HepG2 (cell line): ENCODE results near the gene SPTBN4. TPM values are rescaled to one million over a fixed set of nuclear protein-coding genes. Genes with fewer than 3 reads are reported as not detected.

Experiments
- ATAC-seq: fragments of 200-7000 bp; cut with Tn5 transposase; 3 replicates; pipeline ENCODE4 v1.9.1; 2020; ENCODE audit warnings: mild to moderate bottlenecking, moderate library complexity
- BruUV-seq: library from RNA; stranded (reverse); fragments of 400-500 nt; replicated peaks from 2 replicates; lab custom pipeline; 2021; lab: Mats Ljungman, UMichigan
- CTCF ChIA-PET: fragments of 300-600 bp; formaldehyde crosslinking; extraction: SDS; loops from one replicate; lab custom pipeline; 2021; ENCODE audit warnings: low total read pairs, inconsistent platforms, low intra/inter-chr PET ratio; lab: Yijun Ruan, JAX
- POLR2A ChIA-PET: fragments of 350-600 bp; sonication (Branson Sonifier 250); formaldehyde crosslinking; loops from one replicate; lab custom pipeline; 2020; ENCODE audit warnings: antibody characterized with exemption, inconsistent platforms; lab: Yijun Ruan, JAX
- DNase-seq: peaks from one replicate; pipeline ENCODE4 v3.0.0-alpha.2; 2015; ENCODE audit warnings: low spot score
- FAIRE-seq: peaks from 3 replicates; lab custom pipeline; 2011; peaks lifted over from hg19 to GRCh38; lab: Jason Lieb, UNC
- H2AFZ ChIP-seq: one replicate; pipeline ENCODE4 v1.6.1; 2011; ENCODE audit warnings: low read length, inconsistent platforms
- H3K27ac ChIP-seq: fragments of 300-600 bp; 3 replicates; pipeline ENCODE4 v1.8.0; 2011; ENCODE audit warnings: mixed run types, mild to moderate bottlenecking, mixed read lengths, low read length, inconsistent platforms; ENCODE audit not compliant: insufficient read depth; ENCODE audit errors: extremely low read length
- H3K27me3 ChIP-seq, 2 experiments: fragments of 200-600 bp in 1 of 2; 2 replicates in 1 of 2; 3 replicates in 1 of 2; pipeline versions ENCODE4 v1.6.0 to v1.8.0; 2011; ENCODE audit warnings: low read length in 2 of 2, mild to moderate bottlenecking in 2 of 2, moderate library complexity in 2 of 2, inconsistent platforms in 1 of 2; ENCODE audit not compliant: insufficient read depth in 2 of 2, control insufficient read depth in 1 of 2
- H3K36me3 ChIP-seq, 2 experiments: fragments of 200-600 bp in 1 of 2; replicated peaks in 1 of 2; 2 replicates in 1 of 2; 3 replicates in 1 of 2; pipeline versions ENCODE4 v1.5.1 to v1.8.0; 2011; ENCODE audit warnings: low read length in 2 of 2, inconsistent platforms in 1 of 2; ENCODE audit not compliant: insufficient read depth in 2 of 2, control insufficient read depth in 1 of 2
- H3K4me1 ChIP-seq: 2 replicates; pipeline ENCODE4 v1.5.1; 2012; ENCODE audit warnings: low read length, inconsistent platforms; ENCODE audit not compliant: insufficient read depth
- H3K4me2 ChIP-seq: 2 replicates; pipeline ENCODE4 v1.6.0; 2011; ENCODE audit warnings: low read depth, low read length, inconsistent platforms
- H3K4me3 ChIP-seq, 3 experiments: fragments of 200-600 bp in 1 of 3; sonication (generic), shearing (Covaris generic) in 1 of 3; replicated peaks in 1 of 3; 2 replicates each; pipeline ENCODE4 v1.5.1; 2011 to 2016; ENCODE audit warnings: low read length in 3 of 3, inconsistent platforms in 2 of 3, low read depth in 2 of 3, mild to moderate bottlenecking in 2 of 3, control low read depth in 1 of 3, mixed read lengths in 1 of 3; ENCODE audit not compliant: insufficient read depth in 1 of 3
- H3K79me2 ChIP-seq: one replicate; pipeline ENCODE4 v1.6.1; 2011; ENCODE audit warnings: low read length, inconsistent platforms; ENCODE audit not compliant: insufficient read depth
- H3K9ac ChIP-seq: 2 replicates; pipeline ENCODE4 v1.6.0; 2011; ENCODE audit warnings: mild to moderate bottlenecking, low read depth, low read length, inconsistent platforms; ENCODE audit not compliant: insufficient read depth
- H3K9me3 ChIP-seq: 2 replicates; pipeline ENCODE4 v1.5.1; 2012; ENCODE audit warnings: mild to moderate bottlenecking, low read length
- H4K20me1 ChIP-seq: 2 replicates; pipeline ENCODE4 v1.6.0; 2011; ENCODE audit warnings: inconsistent platforms, mild to moderate bottlenecking, low read length, moderate library complexity; ENCODE audit not compliant: insufficient read depth
- ATF1 ChIP-seq: IDR thresholded peaks from 2 replicates; pipeline ENCODE4 v1.6.1; 2016; ENCODE audit warnings: mild to moderate bottlenecking, control low read depth
- ATF3 ChIP-seq: sonication (generic); formaldehyde crosslinking; IDR thresholded peaks from 2 replicates; pipeline ENCODE4 v1.4.0; 2020; ENCODE audit warnings: missing genetic modification reagents
- HOMEZ ChIP-seq: IDR thresholded peaks from 2 replicates; pipeline ENCODE4 v1.6.1; 2016; ENCODE audit warnings: low read depth
- PHF20 ChIP-seq: sonication (generic); formaldehyde crosslinking; IDR thresholded peaks from 2 replicates; pipeline ENCODE4 v1.5.0; 2020; ENCODE audit warnings: mild to moderate bottlenecking, missing genetic modification reagents
- RARA ChIP-seq: IDR thresholded peaks from 2 replicates; pipeline ENCODE4 v1.6.1; 2016; ENCODE audit warnings: missing genetic modification reagents, missing compliant biosample characterization
- YEATS2 ChIP-seq: sonication (generic); formaldehyde crosslinking; IDR thresholded peaks from 2 replicates; pipeline ENCODE4 v1.4.0; 2020; ENCODE audit warnings: missing genetic modification reagents, borderline replicate concordance
- ZNF234 ChIP-seq: sonication (generic); formaldehyde crosslinking; conservative IDR thresholded peaks from 2 replicates; pipeline ENCODE4 v1.5.1; 2020; ENCODE audit warnings: mild to moderate bottlenecking, missing genetic modification reagents
- ZNF629 ChIP-seq: sonication (generic); formaldehyde crosslinking; conservative IDR thresholded peaks from 2 replicates; pipeline ENCODE4 v1.5.0; 2020; ENCODE audit warnings: missing genetic modification reagents
- ZNF788 ChIP-seq: sonication (generic); formaldehyde crosslinking; IDR thresholded peaks from 2 replicates; pipeline ENCODE4 v1.5.0; 2020; ENCODE audit warnings: mild to moderate bottlenecking, missing genetic modification reagents, borderline replicate concordance
- ZSCAN31 ChIP-seq: sonication (generic); formaldehyde crosslinking; IDR thresholded peaks from 2 replicates; pipeline ENCODE4 v1.5.0; 2020; ENCODE audit warnings: low read depth, mild to moderate bottlenecking, missing genetic modification reagents
- WGBS: methylation state at CpG from one replicate; pipeline ENCODE4 v1.1.6; 2017; ENCODE audit warnings: low lambda C conversion rate; 5-methylcytosine and 5-hydroxymethylcytosine counted together
- in situ Hi-C: cut with HindIII; loops from 2 replicates; pipeline ENCODE4 v1.10.0; 2017; ENCODE audit warnings: low pct_unique_long_range_greater_than_20kb; ENCODE audit not compliant: extremely low pct_ligation_motif_present
- intact Hi-C: fragments of 100-400 bp; cut with micrococcal nuclease; formaldehyde crosslinking; loops from one replicate; pipeline ENCODE4 v1.10.0; 2022; ENCODE audit not compliant: unreplicated experiment
- polyA plus RNA-seq, 8 experiments: library from polyadenylated mRNA; depleted of rRNA in 3 of 8; stranded (reverse) in 7 of 8; unstranded in 1 of 8; fragments of >200 nt; fragmentation: Illumina TruSeq in 4 of 8; extraction: Trizol in 4 of 8; gene quantifications; 2 replicates each; pipeline versions ENCODE4 v1.2.1 to v1.2.3, GENCODE V29; 2011 to 2016; ENCODE audit warnings: low read depth in 4 of 8, missing spikeins in 1 of 8, mixed read lengths in 1 of 8; ENCODE audit not compliant: insufficient read depth in 1 of 8
- total RNA-seq, 5 experiments: library from RNA; depleted of rRNA; stranded (reverse); fragments of >200 nt; fragmentation: Illumina TruSeq; extraction: Trizol; gene quantifications; 2 replicates each; pipeline ENCODE4 v1.2.3, GENCODE V29; 2016; ENCODE audit warnings: low read depth in 1 of 5

The SPTBN4 gene
- total and polyA plus RNA-seq, 2 of the 13 experiments (the other 11 are each of a cell fraction or from before 2014, with no cell fraction given), result 0.11 TPM

- H3K27ac ChIP-seq, result no peak overlapping the region
- H2AFZ ChIP-seq, result no peak overlapping the region
- no peak overlapping the region for H3K9ac ChIP-seq
- H4K20me1 ChIP-seq, result no peaks in the 10 kb centered on the region
- TF ChIP-seq ZNF629 (CRISPR knock-in tag) (peak; percentile 38; the same call in 1 of the 2 replicates), YEATS2 (no peak)
- H3K27me3 ChIP-seq, result peaks cover 1 to 15% of the 10 kb centered on the region in 2 experiments; a peak in 3 of 5 replicates
- no peaks in the 10 kb centered on the region for H3K36me3 ChIP-seq
- peaks cover 8% of the 10 kb centered on the region for H3K4me1 ChIP-seq
- no peak overlapping the region for H3K4me3 ChIP-seq
- FAIRE-seq (no peak), ATAC-seq (no peak), DNase-seq (no peak)
- WGBS, result 73% methylated on average over 3 of the region's 3 CpGs
- intact Hi-C loops (no loop called here), in situ Hi-C loops (no loop called here)
- ChIA-PET CTCF (no interaction called here), POLR2A (no interaction called here)
- no peaks in the 10 kb centered on the region for H3K9me3 ChIP-seq
- H3K79me2 ChIP-seq, result no peaks in the 10 kb centered on the region
- no TSS peak for BruUV-seq
- H3K4me2 ChIP-seq, result no peak overlapping the region
Observed at GRCh38 chr19:40471111-40471510, 4.3 kb downstream of the SPTBN4 start.

GRCh38 chr19:40472516-40472915, 5.7 kb downstream of the SPTBN4 start:
- no peak overlapping the region for H3K9ac ChIP-seq
- intact Hi-C loops, result no loop called here
- ATAC-seq (no peak), DNase-seq (no peak), FAIRE-seq (no peak)
- no TSS peak for BruUV-seq
- 78% methylated on average over 13 of the region's 13 CpGs for WGBS
- H3K9me3 ChIP-seq, result no peaks in the 10 kb centered on the region
- no peak overlapping the region for H3K4me2 ChIP-seq
- H3K36me3 ChIP-seq, result no peaks in the 10 kb centered on the region
- no peaks in the 10 kb centered on the region for H3K4me1 ChIP-seq
- H4K20me1 ChIP-seq, result no peaks in the 10 kb centered on the region
- H3K27me3 ChIP-seq, result peaks cover 0 to 7% of the 10 kb centered on the region in 2 experiments; a peak in 2 of 5 replicates
- H3K27ac ChIP-seq, result no peak overlapping the region
- H2AFZ ChIP-seq, result no peak overlapping the region
- ChIA-PET POLR2A (no interaction called here), CTCF (no interaction called here)
- no peak overlapping the region for H3K4me3 ChIP-seq
- TF ChIP-seq RARA (CRISPR knock-in tag), result no peak
- TF ChIP-seq ZNF788 (CRISPR knock-in tag), result no peak
- no peak for TF ChIP-seq ZNF234
- TF ChIP-seq PHF20, result no peak
- TF ChIP-seq ZSCAN31 (CRISPR knock-in tag), result no peak
- TF ChIP-seq ATF1 (CRISPR knock-in tag), result no peak
- TF ChIP-seq HOMEZ (CRISPR knock-in tag), result no peak
- TF ChIP-seq ATF3 (CRISPR knock-in tag), result no peak
- TF ChIP-seq, all 625 proteins: peak for 0
- in situ Hi-C loops, result no loop called here
- H3K79me2 ChIP-seq, result no peaks in the 10 kb centered on the region
